Measurements from ENCODE around the gene TRIO. TPM values are rescaled to one million over a fixed set of nuclear protein-coding genes. Genes with fewer than 3 reads are reported as not detected.
"Not testable (repeated sequence)": the region's sequence is repeated elsewhere in the genome, so short reads cannot be mapped to it uniquely, and the experiment has no call there.

TRIO gene
- polyA plus RNA-seq, 4 donors, result 92.8 to 122 (median 116) TPM

DNA sequence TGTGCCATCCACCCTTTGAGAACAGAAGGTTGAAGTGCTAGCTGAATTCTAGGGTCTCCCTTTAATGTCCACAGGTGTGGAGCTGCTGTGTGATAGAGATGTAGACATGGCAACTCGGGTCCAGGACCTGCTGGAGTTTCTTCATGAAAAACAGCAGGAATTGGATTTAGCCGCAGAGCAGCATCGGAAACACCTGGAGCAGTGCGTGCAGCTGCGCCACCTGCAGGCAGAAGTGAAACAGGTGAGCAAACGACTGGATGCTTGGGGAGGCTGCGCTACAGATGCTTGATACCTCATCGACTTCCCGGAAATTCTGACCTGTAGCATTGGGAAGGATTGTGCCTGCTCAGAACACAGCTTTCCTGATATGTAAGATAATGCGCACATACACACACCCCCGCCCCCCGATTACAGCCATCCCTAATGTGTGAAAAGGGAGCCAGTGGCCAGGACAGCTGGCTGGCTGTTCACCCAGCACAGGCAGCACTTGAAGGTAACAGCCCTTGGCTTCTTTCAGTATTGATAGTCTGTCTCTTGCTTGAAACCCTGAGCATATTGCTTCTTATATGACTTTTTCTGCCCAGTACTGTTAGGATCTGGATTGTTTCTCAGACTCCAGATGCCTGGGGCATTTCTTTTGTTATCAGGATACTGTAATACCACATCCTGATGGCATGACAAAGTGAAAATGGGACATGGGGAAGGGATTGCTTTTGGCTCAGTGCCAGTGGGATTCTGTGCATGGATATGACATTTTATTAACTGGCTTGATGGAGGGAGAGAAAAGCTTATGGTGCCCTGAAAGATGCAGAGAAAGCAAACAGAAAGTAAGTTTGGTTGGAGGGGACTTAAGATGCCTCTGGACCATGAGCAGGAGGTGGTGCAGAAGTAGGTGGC lies 221.7 kb downstream of the TRIO start:
- no peak for DNase-seq (ENCODE audit: low read depth in 4 of 4, low spot score in 2 of 4)

DNA sequence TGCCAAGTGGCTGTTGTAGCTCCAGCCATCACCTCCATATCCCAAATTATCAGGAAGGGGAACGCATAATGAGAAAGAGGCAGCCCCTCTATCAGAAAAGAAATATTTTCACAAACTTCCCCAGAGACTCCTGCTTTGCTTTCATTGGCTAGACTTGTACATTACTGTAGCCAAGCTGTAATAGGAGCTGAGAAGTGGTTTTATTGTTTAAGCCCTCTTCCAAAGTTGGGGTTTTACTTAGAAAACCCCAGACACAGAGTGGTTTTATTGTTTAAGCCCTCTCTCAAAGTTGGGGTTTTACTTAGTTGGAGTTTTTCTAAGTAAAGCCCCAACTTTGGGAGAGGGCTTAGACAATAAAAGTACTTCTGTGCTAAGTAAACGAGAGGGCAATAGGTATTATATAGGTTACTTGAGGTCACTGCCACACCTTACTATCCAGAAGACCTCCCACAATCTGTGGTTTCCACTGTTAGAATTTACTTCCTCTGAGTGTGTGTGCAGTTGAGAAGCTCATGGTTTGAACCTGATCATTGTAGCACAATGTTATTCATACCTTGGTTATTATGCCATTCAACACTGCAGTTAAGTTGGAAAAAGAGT lies 222.8 kb downstream of the TRIO start:
- DNase-seq (ENCODE audit: low read depth in 4 of 4, low spot score in 2 of 4), result no peak

DNA sequence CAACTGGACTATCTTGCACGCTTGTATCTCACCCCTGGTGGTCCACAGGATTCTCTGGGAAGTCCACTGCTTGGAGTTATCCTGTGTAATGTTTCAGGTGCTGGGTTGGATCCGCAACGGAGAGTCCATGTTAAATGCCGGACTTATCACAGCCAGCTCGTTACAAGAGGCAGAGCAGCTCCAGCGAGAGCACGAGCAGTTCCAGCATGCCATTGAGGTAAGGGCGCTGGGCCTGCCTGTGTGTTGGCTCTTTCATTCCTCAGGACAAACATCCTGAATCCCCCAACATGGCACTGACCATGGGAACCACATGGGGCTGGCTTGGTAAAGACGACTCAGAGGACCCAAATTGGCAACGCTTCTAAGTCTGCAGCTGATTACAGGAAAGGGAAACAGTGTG lies 223.6 kb downstream of the TRIO start:
- no peak for DNase-seq (ENCODE audit: low read depth in 4 of 4, low spot score in 2 of 4)

DNA sequence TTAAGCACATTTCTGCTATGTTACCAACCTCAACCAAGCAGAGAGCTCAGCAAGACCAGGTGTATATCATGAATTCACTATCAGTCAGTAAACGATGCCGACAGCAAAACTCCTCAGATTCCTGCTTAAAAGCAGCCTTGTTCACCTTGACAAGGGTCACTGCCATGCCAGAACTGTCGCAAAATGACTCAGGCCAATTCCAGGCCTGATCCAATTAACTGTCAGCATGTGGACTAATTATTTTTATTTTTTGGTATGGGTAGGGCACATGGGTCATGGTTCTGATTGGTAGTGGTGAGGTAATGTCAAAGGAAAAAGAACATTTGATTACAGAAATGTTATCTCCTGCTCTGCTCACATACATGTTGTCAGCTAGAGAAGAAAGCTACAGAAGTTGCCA lies 224.2 kb downstream of the TRIO start:
- no peak for DNase-seq (ENCODE audit: low read depth in 4 of 4, low spot score in 2 of 4)

DNA sequence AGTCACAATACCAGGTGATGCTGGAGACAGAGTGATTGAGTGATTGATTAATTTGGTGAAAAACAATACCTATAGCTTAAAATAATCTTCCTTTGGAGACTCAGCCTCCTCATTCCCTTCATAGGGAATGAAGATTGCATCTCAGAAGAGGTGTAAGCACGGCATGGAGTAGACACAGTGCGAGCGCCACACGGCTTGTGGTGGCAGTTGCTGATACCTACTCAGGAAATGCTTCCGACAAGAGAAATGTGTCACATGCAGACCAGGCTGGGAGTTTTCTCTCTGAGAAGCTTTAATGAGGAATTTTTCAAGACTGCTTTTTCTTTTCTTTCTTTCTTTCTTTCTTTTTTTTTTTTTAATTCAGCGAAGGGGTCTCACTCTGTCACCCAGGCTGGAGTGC lies 226.6 kb downstream of the TRIO start:
- no peak for DNase-seq (ENCODE audit: low read depth in 4 of 4, low spot score in 2 of 4)

DNA sequence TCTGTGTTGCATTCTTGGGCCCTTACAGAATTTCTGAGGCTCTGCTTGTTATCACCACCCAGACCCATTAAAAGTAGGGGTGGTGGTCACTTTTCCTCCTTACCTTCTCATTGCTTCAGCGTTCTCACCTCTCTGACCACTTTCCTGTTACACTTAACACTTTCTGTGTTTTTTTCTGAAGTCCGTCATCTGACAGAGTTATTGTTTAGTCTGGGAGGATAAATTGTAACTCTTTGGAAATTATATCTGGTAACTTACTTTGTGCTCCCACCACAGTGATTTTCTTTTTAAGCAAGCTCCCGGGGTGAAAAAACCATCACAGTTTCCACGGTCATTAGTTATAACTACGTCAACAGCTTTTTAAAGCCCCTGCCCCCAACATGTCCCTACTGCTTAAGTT lies 227.2 kb downstream of the TRIO start:
- DNase-seq (ENCODE audit: low read depth in 4 of 4, low spot score in 2 of 4), result no peak

DNA sequence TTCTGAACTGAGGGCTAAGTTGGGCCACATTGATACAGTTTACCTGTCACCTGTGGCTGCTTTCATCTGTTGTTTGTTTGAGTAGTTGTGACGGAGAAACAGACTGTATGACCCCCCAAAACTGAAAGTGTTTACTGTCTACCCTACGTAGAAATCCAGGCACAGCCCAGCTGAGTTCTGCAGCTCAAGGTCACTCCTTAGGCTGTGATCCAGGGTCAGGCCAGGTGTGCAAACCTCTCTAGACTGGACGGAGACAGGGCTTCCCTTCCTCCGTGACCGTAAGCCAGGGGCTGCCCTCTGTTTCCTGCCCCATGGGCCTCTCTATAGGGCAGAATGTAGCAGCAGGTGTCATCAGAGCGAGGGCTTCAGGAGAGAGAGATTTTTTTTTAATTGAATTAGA lies 230.5 kb downstream of the TRIO start:
- DNase-seq (ENCODE audit: low read depth in 4 of 4, low spot score in 2 of 4), result no peak

DNA sequence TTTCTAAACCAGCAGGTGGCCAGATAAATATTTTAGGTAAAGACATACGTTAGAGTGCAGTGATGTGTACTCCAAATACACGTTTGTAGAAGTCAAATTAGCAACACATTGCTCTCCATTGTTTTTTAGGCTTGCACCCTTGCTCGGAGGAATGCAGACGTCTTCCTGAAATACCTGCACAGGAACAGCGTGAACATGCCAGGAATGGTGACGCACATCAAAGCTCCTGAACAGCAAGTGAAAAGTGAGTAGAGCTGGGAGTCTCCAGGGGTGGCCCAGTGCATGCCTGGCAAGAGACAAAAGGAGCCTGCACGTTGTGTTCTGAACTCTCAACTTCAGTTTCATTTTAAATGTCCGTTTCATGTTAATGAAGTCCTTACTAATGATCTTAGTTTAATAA lies 231.0 kb downstream of the TRIO start:
- DNase-seq (ENCODE audit: low read depth in 4 of 4, low spot score in 2 of 4), result peak in 1 of 4 donors; percentile 10

DNA sequence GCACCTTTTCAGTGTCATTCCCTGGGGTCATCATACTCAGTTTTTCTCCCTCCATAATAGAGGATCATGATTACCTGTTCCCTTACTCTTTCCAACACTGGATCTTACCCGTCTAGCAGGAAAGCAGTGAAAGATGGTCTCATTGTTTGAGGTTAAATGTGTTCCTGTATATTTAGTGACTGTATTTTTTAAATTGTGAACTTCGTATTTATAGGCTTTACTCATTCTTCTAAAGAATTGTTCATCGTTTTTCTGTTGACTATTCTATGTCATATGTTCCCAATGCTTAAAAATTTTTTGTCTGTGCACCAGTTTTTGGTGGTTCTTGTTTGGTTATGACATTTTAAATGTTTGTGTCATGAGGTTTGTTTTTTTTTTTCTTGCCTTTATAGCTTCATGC lies 233.6 kb downstream of the TRIO start:
- DNase-seq (ENCODE audit: low read depth in 4 of 4, low spot score in 2 of 4), result no peak

DNA sequence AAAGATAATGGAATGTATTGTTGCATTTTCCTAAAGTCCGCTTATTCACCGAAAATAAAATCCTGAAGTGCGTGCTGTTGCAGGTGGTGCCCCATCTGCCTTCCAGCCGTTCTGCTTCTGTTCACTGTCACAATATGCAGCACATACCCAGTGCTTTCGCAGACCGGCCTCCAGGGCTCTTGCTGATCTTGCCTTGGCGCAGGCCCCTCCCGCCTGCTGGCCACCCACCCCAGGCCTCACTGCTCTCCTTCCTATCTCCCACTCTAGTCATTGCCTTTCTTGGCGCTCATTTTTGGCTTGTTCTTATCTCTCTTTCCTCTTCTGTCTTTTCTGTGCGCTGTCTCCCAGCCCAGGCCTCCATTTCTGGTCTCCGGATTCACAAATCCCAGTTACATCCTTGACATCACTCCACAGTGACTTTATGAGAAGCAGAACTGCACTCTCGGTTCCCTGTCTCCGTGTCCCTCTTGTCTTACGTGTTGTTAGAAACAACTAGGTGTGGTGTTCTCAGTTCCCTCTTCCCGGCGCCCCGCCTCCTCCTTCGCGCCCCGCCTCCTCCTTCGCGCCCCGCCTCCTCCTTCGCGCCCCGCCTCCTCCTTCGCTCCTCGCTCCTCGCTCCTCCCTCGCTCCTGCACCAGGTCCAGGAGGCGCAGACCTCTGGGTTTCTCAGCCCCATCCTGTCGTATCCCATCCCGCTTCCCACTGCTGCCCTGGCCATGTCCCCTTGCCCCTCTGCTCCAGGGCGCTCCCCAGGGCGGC lies 236.8 kb downstream of the TRIO start:
- DNase-seq (ENCODE audit: low read depth in 4 of 4, low spot score in 2 of 4), result no peak

DNA sequence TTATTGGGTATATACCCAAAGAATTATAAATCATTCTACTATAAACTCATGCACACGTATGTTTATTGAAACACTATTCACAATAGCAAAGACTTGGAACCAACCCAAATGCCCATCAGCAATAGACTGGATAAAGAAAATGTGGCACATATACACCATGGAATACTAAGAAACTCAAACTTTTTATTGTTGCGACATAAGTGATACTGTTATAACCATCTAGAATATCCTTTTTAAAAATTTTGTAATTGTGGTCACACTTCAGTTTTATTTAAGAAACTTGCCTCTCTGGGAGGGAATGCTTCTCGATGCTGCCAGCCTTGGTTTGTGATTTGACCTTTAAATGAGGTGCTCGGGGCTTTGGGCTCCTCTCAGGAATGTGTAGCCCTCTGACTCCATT lies 237.6 kb downstream of the TRIO start:
- DNase-seq (ENCODE audit: low read depth in 4 of 4, low spot score in 2 of 4), result no peak

DNA sequence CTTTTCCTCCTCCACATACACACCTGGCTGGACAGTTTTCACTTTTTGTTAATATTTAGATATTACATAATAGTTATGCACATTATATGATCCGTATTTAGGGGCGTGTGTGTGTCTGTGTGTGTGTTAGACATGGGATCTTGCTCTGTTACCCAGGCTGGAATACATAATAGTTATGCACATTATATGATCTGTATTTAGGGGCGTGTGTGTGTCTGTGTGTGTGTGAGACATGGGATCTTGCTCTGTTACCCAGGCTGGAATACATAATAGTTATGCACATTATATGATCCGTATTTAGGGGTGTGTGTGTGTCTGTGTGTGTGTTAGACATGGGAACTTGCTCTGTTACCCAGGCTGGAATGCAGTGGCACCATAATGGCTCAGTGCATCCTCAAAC lies 239.5 kb downstream of the TRIO start:
- DNase-seq (ENCODE audit: low read depth in 4 of 4, low spot score in 2 of 4), result no peak

DNA sequence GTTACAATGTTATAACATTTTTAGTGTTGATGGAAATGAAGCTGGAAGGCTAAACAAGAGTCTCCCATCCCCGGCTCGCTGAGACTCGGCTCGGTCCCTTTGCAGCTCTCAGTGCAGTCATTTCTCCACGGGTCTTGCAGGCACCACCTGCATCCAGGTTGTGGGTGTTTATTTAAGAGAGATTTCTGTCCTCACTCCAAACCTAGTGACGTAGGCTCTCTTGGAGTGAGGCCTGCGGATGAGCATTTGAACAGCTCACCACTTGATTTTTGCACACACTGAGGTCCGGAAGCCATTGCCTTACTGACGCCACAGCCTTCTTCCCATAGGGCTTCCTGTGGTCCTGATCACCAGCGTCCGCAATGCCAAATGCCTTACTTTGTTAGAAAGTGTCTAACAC lies 240.8 kb downstream of the TRIO start:
- DNase-seq (ENCODE audit: low read depth in 4 of 4, low spot score in 2 of 4), result no peak

DNA sequence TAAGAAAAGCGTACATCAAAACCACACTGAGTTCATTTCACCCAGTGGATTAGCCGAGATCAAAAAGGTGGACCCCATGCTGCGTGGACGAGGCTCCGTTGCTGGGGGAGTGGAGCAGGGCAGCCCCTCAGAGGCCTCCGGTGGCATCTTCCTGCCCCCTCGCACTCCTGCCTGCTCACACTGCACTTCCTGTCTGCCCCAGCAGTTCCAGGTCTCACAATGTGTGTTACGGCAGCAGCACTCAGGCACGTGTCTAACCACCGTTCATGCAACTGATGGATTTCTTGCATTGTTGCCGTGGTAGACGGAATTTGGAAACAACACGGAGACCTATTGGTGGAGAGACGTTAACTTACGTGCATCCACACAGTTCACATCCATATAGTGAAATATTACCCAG lies 241.9 kb downstream of the TRIO start:
- DNase-seq (ENCODE audit: low read depth in 4 of 4, low spot score in 2 of 4), result no peak

DNA sequence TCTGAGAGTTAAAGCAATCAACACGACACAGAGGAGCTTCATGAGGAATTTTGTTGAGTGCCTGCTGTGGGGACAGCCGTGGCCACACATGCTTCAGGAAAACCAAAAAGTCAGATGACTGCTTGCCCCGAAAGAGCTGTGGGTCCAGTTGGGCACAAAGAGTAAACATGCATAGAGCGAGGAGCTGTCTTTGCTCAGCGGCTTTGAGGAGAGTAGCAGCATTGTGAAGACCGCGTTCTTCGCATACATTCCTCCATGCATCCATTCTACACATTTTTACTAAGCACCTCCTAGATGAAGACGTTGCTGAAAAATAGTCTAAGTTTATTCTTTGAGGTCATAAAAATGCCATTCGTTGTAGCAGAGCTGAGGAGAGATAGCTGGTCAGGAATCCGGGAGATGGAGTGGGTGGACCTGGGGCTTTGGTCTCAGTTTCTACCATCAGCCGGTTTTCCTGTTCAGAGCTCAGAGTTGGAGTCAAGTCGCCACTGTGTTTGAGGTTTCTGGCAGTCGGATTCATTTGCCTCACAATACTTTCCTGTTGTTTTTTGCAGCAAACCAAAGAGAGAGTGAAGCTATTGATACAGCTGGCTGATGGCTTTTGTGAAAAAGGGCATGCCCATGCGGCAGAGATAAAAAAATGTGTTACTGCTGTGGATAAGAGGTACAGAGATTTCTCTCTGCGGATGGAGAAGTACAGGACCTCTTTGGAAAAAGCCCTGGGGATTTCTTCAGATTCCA lies 243.9 kb downstream of the TRIO start:
- DNase-seq (ENCODE audit: low read depth in 4 of 4, low spot score in 2 of 4), result no peak

DNA sequence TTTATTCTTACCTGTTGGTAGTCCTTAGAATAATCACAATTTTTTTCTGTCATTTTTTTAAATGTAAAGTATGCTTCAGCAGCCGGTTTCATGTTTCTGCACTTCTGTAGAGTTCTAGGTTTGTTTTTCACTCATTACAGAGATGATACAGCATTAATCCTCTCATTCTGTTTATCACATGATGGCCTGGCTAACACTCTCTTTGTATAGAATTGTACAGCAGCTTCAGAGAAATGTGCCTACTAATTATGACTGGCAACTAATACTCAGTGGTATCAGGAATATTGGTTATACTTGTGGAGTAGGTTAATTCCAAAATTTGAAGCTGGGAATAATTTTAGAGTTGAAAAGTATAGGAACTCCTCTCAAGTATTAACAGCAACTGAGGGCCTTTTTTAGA lies 245.6 kb downstream of the TRIO start:
- DNase-seq (ENCODE audit: low read depth in 4 of 4, low spot score in 2 of 4), result no peak

DNA sequence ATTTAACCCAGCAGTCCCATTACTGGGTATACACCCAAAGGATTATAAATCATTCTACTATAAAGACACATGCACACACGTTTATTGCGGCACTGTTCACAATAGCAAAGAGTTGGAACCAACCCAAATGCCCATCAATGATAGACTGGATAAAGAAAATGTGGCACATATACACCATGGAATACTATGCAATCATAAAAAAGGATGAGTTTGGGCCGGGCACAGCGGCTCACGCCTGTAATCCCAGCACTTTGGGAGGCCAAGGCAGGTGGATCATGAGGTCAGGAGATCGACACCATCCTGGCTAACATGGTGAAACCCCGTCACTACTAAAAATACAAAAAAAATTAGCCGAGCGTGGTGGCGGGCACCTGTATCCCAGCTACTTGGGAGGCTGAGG lies 249.4 kb downstream of the TRIO start:
- DNase-seq (ENCODE audit: low read depth in 4 of 4, low spot score in 2 of 4), result not testable (repeated sequence)

DNA sequence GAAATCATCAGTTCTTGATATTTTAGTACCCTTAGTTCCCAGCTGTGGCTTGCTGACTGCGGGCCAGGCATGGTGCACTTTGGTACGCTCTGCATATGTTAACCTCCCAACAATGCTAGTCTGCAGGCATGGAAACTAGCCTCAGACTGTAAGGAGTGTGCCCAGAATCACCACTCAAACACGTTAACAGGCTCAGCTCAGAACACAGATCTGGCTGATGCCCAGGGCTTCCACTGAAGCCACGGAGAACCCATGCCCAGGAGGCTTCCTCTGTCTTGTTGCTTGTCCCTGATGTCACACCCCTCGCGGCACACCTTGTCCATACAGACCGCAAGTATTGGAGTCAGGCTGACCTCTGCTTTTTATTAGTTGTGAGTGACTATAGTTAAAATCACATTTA lies 251.2 kb downstream of the TRIO start:
- no peak for DNase-seq (ENCODE audit: low read depth in 4 of 4, low spot score in 2 of 4)

DNA sequence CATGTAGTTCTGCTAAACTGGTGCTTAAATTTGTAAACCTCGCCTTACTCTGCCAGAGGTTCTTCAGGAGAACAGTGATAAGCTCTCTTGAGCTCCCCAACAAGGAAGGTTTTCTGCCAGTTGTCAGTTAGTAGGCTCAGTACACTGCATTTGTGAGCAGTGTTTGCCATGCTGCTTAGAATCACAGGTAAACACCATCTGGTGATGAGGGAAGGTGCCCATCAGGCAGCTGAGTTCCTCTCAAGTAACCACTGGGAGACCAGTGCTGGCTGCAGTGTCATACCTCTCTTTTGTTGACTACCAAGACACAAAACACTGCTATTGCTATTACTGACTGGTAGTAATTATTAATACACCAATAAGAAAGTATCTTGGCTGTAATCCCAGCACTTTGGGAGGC lies 252.3 kb downstream of the TRIO start:
- DNase-seq (ENCODE audit: low read depth in 4 of 4, low spot score in 2 of 4), result no peak

DNA sequence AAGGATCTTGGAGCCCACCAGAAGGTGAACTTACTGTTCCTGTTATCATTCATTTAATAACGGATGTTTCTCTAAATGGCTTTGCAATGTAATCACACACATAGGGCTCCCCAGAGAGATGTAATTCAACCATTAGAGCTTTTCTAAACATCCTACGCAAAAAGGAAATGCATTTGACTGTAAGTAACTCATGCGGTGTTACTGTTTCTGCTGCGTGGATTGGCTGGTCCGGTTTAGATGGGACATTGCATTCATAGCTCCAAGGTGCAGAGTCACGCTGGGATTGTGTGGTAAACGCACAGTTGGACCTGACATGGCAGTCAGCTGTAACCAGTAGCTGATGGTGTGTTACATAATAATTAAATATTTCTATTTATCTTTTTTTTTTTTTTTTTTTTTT lies 252.9 kb downstream of the TRIO start:
- DNase-seq (ENCODE audit: low read depth in 4 of 4, low spot score in 2 of 4), result no peak

DNA sequence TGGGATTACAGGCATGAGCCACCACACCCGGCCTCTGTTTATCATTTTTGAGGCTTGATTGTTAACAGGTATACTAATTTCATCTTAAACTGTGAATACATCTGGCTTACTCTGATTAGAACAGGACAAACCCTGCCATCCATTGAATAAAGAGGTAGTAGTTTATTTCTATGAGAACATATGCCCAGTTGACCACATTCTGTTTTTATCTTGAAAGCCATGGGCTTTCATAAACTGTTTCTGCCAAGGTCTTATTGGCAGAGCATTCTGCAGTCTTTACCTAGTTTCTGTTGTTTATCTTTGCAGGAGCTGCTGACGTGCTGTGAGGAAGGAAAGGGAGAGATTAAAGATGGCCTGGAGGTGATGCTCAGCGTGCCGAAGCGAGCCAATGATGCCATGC lies 253.6 kb downstream of the TRIO start:
- no peak for DNase-seq (ENCODE audit: low read depth in 4 of 4, low spot score in 2 of 4)
